MM.1S (cell line): ENCODE measurements around the gene RAPGEF2.

ENCODE experiments used
- EZH2 ChIP-seq: fragments of 300-600 bp; sonication (generic); optimal IDR thresholded peaks from 2 replicates; pipeline ENCODE3; 2017; ENCODE audit warnings: low read depth, mild to moderate bottlenecking, antibody characterized with exemption, low read length, mixed read lengths
- TF ChIP-seq, protein P1 (sequence below): fragments of 300-600 bp; sonication (generic); IDR thresholded peaks from 2 replicates; pipeline ENCODE4 v1.5.1; 2016; ENCODE audit warnings: antibody characterized with exemption, low read length, mixed read lengths

DNA sequence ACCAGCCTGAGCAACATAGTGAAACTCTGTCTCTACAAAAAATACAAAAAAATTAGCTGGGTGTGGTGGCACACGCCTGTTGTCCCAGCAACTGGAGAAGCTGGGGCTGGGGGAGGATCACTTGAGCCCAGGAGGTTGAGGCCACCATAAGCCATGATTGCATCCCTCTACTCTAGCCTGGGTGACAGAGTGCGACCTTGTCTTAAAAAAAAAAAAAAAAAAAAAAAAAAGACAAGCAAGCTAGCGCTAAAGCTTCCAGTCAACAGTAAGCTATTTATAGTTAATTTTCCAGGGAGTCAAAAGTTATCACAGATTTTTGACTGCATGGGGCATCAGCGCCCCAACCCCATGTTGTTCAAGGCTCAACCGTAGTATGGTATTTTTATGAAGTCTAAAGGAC lies 273.4 kb downstream of the RAPGEF2 start:
- TF ChIP-seq, protein P1, sequence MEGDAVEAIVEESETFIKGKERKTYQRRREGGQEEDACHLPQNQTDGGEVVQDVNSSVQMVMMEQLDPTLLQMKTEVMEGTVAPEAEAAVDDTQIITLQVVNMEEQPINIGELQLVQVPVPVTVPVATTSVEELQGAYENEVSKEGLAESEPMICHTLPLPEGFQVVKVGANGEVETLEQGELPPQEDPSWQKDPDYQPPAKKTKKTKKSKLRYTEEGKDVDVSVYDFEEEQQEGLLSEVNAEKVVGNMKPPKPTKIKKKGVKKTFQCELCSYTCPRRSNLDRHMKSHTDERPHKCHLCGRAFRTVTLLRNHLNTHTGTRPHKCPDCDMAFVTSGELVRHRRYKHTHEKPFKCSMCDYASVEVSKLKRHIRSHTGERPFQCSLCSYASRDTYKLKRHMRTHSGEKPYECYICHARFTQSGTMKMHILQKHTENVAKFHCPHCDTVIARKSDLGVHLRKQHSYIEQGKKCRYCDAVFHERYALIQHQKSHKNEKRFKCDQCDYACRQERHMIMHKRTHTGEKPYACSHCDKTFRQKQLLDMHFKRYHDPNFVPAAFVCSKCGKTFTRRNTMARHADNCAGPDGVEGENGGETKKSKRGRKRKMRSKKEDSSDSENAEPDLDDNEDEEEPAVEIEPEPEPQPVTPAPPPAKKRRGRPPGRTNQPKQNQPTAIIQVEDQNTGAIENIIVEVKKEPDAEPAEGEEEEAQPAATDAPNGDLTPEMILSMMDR = no peak
- TF ChIP-seq EZH2 = no peak
